HG02623 (cell line): ENCODE measurements around the gene PCIF1.
"Not testable (repeated sequence)": the region's sequence is repeated elsewhere in the genome, so short reads cannot be mapped to it uniquely, and the experiment has no call there.

Experiments used
- ATAC-seq: cut with Tn5 transposase; IDR thresholded peaks from one replicate; pipeline ENCODE4 v1.9.1; 2021; ENCODE audit warnings: moderate library complexity; ENCODE audit not compliant: unreplicated experiment

Gene PCIF1

DNA sequence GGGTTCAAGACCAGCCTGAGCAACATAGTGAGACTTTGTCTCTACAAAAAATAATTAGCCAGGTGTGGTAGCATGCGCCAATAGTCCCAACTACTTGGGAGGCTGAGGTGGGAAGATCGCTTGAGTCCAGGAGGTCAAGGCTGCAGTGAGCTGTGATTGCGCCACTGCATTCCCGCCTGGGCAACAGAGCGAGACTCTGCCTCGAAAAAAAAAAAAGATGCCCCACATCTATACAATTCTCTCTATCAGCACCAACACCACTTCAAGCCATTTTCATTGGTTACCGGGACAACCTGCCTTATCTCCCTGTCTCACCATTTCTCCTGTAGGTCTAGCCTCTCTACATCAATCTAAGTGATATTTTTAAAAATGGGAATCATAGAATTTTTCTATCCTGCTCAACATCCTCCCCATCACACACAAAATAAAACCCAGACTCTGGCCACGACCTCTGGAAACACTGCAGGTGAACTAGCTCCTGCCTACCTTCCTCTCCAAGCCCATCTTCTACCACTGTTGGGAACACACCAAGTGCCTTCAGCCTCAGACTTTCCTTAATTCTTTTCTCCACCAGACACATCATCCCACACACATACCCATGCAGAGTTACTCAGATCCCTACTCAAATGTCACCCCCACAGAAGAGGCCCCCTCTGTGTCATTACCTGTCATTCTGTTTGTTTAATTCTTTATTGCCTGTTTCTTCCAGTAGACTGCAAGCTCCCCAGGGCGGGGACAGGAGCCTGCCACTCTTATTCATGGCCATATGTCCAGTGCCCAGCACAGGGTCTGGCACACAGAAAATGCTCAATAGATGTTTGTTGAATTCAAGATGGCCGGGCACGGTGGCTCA, 12.9 kb upstream of the PCIF1 start:
- no peak for ATAC-seq

DNA sequence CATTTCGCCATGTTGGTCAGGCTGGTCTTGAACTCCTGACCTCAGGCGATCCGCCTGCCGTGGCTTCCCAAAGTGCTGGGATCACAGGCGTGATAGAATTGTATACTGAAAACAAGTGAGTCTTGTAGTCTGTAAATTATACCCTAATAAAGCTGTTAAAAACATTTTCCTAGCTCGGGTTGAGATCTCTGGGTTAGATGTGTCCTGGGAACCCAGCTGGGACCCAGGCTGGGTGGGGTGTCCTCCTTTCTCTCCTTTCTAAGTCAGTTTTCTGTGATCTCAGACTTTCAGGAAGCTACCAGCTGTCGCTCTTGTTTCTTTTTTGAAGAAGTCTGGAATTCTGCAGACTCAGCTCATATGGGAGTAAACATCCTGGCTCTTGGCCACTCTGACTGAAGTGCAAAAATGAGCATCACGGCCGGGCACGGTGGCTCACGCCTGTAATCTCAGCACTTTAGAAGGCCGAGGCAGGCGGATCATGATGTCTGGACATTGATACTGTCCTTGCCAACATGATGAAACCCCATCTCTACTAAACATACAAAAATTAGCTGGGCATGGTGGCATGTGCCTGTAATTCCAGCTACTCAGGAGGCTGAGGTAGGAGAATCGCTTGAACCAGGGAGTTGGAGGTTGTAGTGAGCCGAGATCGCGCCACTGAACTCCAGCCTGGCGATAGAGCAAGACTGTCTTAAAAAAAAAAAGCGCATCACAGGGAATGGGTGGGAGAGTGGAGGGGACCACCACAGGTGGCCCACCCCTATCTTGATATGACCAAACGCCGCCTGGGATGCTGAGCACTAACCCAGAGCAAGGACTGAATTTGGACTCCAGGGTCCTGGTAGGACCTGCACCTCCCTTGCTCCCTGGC, 9.9 kb upstream of the PCIF1 start:
- no peak for ATAC-seq

DNA sequence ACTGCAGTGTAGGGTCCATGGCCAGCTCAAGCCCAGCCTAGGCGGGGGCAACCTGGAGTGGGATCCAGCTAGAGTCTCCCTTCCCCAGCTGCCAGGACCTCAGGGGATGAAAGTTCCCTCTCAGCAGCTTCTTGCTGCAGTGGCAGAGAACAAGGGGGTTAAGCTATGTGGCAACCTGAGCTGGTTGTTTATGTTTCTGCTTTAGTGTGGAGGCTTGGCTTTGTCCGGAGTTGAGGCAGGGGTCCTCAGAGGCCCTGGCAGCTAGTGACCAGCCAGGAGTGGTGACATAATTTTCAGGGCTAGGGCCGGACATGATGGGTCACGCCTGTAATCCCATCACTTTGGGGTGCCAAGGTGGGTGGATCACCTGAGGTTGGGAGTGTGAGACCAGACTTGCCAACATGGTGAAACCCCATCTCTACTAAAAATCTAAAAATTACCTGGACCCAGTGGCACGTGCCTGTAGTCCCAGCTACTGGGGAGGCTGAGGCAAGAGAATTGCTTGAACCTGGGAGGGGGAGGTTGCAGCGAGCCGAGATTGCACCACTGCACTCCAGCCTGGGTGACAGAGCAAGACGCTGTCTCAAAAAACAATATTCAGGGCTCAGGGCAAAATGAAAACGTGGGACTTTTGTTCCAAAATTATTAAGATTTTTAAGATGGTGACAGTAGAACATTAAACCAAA, 8.5 kb upstream of the PCIF1 start:
- ATAC-seq: no peak

DNA sequence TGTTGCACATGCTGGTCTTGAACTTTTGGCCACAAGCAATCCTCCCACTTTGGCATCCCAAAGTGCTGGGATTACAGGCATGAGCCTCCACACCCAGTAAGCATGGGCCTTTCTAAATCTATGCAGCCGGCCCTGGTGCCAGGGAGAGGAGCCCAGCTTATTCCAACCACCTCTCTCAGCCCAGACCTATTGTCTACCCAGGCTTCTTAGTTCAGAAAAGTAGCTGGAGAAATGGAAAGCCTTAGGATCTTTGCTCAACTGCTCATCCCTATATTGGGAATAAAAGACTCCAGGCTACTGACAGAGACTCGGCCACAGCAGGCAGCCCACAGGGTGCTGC, 7.8 kb upstream of the PCIF1 start:
- no peak for ATAC-seq

DNA sequence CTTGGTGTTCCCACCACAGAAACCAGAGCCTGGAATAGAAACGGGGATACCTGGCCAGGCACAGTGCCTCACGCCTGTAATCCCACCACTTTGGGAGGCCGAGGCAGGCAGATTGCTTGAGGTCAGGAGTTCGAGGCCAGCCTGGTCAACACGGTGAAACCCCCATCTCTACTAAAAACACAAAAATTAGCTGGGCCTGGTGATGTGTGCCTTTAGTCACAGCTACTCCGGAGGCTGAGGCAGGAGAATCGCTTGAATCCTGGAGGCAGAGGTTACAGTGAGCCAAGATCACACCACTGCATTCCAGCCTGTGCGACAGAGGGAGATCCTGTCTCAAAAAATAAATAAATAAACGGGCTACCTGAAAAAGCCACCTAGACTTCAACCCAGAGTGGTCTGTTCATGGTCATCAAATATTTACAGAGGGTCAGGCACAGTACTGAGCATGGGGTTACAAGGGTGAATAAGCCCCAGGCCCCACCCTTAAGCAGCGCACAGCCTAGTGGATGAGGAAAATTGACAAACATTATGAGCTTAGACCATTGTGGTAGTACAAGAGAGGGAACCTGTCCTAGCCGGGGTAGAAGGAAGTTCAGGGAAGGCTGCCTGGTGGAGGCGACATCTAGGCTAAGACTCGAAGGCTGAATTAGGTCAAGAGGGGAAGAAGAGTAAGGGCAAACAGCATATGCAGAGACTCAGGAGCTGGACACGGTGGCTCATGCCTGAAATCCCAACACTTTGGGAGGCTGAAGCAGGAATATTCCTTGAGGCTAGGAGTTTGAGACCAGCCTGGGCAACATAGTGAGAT, 7.2 kb upstream of the PCIF1 start:
- no peak for ATAC-seq

DNA sequence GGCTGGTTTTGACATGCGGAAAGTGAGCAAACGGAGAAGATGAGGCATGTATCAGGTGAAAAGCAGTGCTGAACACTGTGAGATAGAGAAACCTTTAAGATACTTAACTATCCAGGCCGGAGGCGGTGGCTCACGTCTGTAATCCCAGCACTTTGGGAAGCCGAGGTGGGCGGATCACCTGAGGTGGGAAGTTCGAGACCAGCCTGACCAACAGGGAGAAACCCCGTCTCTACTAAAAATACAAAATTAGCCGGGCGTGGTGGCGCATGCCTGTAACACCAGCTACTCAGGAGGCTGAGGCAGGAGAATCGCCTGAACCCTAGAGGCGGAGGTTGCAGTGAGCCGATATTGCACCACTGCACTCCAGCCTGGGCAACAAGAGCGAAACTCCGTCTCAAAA, 2.8 kb upstream of the PCIF1 start:
- not testable (repeated sequence) for ATAC-seq

DNA sequence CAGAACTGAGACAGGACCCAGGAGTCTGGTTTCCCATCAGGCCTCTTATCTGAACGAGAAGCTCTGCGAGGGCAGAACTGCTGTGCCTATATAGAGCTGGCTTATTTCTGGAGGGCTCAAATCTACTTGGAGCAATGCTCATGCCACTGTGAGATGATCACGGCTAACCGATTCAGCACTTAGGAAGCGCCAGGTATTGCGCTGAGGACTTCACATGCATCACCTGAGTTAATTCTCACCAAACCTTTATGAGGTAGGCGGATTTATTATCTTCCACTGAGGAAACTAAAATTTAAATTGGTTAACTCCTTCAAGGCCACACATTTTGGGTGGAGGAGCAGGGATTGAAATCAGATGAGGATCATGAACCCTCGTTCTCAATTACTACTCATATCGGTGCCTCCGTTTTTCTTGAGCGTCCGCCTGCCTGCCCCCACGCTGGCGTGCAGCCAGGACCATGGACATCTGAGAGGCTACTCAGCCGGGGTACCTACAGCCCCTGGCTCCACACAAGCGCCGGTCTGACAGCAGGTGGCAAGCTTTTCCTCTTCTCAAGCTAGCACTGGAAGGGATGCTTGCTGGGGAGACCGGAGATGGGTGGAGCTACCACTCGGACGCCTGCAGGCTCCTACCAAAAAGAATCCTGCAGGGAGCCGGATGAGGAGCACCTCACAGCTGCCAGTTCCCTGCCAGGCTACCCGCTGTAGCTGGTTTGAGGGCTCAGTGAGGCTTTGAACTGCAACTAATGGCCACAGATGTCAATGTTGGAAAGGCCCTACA, 1.0 kb upstream of the PCIF1 start:
- no peak for ATAC-seq

DNA sequence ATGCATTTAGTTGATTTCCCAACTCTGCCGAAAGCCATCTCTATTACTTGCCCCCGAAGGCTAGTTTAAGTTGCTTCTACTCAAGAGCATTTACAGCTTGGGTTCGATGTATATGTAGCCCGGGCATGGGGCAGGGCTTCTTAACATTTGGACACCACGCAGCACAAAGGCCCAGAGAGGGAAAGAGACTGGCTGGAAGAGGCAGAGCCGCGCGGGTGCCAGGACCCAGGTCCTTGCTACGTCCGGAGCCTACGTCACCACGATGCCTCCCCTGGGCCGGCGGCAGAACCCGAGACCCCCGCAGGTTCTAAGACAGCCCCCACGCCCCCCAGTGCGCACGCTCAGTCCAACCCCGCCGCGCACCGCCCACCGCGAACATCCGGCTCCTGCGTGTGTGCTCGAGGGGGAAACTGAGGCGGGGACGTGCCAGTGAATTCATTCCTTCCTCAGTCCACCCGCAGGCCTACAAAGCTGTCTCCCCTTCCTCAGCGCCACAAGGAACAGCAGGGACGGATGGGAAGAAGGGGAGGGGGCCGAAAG, 367 bp upstream of the PCIF1 start:
- ATAC-seq: peak; percentile 8

DNA sequence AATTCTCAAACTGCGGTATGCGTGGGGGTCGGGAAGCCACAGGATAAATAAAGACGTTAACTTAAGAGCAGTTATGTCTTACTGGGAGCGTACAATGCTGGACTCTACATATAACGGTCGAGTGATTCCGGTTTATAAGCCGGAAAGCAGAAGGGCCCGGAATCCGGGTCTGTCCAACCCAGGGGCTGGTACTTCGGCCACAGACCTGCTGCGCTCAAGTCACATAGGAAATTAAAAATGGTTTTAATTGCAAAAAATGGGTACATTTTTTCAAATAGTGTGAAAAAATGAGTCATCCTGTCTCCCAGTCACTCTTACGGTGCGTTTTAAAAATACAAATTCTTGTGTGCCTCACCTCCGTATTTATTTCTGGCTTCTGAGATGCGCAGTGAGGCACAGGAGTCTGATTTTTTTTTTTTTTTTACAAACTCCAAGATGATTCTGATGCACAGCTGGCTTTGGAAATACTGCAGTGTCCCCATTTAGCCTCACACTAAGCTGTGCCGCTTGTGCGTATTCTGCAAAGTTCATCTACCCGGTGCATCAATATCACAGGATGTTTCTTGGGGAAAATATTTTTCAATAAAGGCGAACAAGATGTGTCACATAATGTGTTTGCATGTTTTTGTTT, 1.0 kb downstream of the PCIF1 start:
- ATAC-seq: peak; percentile 7

DNA sequence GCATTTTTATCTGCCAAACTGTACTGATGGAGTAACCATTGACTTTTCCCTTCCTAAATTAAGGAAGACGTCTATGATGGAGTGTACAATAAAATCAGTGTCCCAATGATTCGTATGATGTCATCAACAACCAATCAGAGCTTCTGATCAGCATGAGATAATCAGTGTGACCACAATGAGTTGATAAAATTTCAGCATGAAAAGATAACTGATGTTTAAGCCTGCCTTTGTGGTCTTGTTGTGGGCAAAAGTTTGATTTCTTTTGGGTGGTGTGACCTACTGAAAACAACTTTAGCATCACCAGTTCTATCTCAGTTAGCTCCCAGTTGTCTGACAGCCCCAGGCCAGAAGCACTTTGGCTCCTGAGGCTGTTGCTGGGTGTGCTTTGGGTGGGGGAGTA, 3.3 kb downstream of the PCIF1 start:
- no peak for ATAC-seq

DNA sequence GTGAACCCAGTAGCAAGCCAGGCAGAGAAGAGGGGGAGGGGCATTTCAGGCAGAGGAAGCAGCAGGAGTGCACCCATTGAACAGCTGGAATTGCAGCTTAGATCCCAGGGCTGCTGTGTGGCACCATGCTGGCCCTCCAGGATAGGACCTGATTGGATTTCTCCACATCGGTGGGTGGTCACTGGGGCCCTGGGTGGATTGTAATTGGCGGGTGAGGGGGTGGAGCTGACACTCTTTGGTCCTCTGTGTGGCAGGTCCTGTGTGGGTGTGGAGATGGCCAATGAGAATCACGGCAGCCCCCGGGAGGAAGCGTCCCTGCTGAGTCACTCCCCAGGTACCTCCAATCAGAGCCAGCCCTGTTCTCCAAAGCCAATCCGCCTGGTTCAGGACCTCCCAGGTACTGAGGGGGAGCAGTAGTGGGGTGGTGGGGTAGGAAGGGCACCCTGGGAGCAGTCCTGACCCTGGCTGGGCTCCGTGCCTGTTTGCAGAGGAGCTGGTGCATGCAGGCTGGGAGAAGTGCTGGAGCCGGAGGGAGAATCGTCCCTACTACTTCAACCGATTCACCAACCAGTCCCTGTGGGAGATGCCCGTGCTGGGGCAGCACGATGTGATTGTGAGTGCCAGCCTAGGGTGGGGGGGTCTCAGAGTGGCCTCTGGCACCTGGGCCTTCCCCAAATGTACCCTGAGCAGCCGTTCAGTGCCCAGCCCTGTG, 4.4 kb downstream of the PCIF1 start:
- ATAC-seq: no peak

DNA sequence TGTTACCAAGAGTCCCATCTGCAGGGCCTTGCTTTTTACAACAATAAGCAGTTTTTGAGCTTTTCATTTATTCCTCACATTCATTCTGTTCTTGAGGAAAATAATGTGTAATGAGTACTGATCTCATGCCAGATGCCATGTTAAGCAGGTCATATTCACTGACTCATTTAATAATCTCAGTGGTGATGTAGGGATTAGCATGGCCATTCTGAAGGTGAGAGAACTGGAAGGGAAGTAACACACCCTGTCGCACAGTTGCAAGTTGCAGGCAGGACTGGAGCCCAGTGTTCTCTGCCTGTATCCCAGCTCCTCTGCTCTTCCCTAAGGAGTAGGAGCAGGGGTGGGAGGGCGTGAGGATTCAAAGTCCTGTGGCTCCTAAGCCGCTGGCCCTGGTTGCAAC, 5.6 kb downstream of the PCIF1 start:
- ATAC-seq: no peak

DNA sequence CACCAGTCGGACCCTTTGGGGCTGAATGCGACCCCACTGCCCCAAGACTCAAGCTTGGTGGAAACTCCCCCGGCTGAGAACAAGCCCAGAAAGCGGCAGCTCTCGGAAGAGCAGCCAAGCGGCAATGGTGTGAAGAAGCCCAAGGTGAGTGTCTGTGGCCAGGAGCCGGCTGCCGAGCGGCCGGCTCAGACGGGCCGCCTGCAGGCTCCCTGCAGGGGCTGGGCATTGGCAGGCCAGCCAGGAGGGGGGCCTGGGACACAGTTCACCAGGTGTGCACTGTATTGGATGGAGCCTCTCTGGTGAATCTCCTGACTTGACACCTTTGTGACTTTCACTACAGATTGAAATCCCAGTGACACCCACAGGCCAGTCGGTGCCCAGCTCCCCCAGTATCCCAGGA, 6.0 kb downstream of the PCIF1 start:
- ATAC-seq: no peak

DNA sequence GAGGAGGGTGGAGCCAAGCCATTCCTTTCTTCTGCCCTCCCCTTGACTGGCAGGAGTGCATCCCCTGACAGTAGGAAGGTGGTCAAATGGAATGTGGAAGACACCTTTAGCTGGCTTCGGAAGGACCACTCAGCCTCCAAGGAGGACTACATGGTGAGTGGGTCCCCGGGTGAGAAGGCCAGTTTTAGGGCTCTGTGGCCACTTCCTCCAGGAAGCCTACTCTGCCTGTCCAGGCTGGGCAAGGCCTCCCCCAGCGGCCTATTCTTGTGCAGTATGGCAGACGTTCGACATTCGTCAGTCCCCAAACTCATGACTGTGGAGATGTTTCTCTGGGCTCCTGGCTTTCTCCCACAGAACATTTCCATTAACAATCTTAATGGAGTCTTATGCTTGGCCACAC, 9.1 kb downstream of the PCIF1 start:
- ATAC-seq: no peak

DNA sequence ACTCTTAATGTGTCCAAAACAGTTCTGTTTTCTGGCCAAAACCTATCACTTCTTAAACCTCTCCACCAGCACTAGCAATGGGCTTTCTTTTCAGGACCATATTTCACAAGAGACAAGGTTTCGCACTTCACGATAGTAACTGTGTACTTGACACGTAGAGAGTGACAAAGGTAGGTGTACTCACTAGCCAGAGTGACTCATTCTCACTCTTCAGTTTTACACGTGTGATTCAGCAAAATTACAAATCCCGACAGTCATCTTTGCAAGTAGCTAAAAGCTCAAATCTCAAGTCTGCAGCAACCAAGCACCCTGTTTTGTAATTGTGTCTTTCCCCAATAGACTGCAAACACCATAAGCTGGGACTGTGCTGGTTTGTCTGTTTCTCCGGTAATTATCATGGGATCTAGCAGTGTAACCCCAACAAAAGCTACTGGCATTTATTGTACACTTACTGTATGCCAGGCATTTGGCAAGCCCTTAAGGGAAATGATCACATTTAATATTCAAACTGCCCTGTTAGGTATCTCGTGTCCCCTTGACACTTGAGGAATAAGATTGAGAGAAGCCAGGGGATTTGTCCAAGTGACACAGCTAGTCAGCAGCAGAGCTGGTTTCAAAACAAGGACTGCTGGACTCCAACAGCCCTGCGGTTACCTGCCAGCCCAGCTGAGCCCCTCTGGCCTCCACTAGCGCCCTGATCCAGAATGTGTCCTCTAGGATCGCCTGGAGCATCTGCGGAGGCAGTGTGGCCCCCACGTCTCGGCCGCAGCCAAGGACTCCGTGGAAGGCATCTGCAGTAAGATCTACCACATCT, 9.9 kb downstream of the PCIF1 start:
- ATAC-seq: no peak

DNA sequence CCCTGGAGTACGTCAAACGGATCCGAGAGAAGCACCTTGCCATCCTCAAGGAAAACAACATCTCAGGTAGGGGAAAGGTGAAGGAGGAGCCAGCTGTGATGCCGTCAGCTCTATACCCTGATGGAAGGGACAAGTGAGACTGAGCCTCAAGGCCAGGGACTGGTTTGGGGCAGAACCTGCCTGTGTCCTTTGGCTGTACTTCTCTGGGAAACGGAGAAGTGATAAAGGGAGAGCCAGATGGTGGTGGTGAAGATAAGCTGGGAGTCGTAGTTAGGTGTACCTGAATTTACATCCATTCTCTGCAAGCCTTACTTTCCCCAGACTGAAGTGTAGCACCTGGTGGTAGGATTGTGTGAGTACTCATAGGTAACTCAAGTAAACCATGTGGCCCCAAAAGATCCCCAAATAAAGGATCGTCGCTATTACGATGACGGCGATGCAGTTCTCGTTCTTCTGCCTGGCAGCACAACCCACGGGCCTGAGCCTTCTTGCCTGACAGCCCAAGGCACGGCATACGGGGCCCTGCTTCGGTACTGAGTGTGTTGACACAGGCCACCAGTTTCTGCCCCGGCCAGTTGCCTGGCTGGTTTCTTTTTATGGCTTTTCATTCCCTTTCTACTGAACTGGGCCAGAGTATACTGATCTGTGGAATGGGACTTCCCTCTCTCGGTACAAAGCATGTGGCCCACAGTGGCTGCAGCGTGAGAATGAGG, 10.6 kb downstream of the PCIF1 start:
- ATAC-seq: no peak

DNA sequence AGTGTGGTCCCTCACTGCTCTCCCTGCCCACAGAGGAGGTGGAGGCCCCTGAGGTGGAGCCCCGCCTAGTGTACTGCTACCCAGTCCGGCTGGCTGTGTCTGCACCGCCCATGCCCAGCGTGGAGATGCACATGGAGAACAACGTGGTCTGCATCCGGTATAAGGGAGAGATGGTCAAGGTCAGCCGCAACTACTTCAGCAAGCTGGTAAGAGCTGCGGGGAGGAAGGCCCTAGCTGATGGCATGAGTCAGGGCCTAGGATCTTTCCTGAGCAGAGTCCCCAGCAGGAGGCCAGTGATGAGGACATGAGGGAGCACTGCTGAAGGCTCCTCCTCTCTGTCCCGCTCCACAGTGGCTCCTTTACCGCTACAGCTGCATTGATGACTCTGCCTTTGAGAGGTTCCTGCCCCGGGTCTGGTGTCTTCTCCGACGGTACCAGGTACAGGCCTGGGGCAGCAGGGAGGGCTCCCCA, 11.2 kb downstream of the PCIF1 start:
- no peak for ATAC-seq
